Right atrium auricular region (tissue), 2 donors: ENCODE measurements around the gene CSTPP1. TPM values are rescaled to one million over a fixed set of nuclear protein-coding genes. Genes with fewer than 3 reads are reported as not detected.
"Not testable (repeated sequence)": the region's sequence is repeated elsewhere in the genome, so short reads cannot be mapped to it uniquely, and the experiment has no call there.

Experiments used
- DNase-seq: peaks from one replicate; pipeline ENCODE4 v3.0.0-alpha.2; 2019; ENCODE audit warnings: low spot score
- H3K27ac ChIP-seq, 2 donors: fragments of 200-600 bp; sonication (generic); 1 replicate in 1 of 2; 2 replicates in 1 of 2; pipeline ENCODE4 v1.5.1; 2016 to 2019
- H3K27me3 ChIP-seq, 2 donors: fragments of 200-600 bp; sonication (generic); one replicate each; pipeline versions ENCODE4 v1.5.1 to v1.6.0; 2017 to 2019
- H3K36me3 ChIP-seq: fragments of 200-600 bp; sonication (generic); one replicate; pipeline ENCODE4 v1.5.1; 2016
- H3K4me1 ChIP-seq, 2 donors: fragments of 200-600 bp; sonication (generic); one replicate each; pipeline versions ENCODE4 v1.5.1 to v1.6.0; 2017 to 2019
- H3K4me3 ChIP-seq, 2 donors: fragments of 200-600 bp; sonication (generic); 1 replicate in 1 of 2; 2 replicates in 1 of 2; pipeline ENCODE4 v1.5.1; 2017 to 2019; ENCODE audit warnings: mild to moderate bottlenecking in 1 of 2, moderate library complexity in 1 of 2
- H3K9me3 ChIP-seq, 2 donors: fragments of 200-600 bp; sonication (generic); one replicate each; pipeline ENCODE4 v1.5.1; 2019
- total RNA-seq, 2 donors: library from RNA; depleted of rRNA; stranded (reverse); fragments of >200 nt; gene quantifications; one replicate each; pipeline ENCODE4 v1.1.0, GENCODE V29; 2016
- TF ChIP-seq, protein P1 (sequence below), 2 donors: fragments of 200-600 bp; sonication (generic); IDR thresholded peaks; one replicate each; pipeline ENCODE4 v1.5.1; 2019; ENCODE audit warnings: antibody characterized with exemption in 2 of 2

Gene CSTPP1
- total RNA-seq, 2 donors from 2014 or later = 8.1 to 14.0 TPM

DNA sequence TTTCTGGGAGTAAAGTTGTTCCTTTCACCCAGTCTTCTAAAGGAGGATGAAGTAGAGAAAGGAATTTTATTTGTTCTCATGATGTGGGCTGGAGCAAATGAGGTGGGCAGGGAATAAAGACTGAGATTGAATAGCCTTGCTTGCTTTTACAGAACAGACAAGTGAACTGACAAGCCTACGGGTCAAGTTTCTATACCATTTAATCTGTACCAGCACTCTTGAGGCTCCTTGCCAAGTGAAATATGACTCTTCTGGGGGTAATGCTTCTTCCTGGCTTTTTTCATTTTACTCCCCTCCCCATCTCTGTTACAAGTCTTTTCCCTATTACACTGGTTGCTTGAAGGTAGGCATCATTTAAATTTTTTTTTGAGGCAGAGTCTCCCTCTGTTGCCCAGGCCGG lies 54.8 kb downstream of the CSTPP1 start:
- Histone ChIP-seq H3K27me3 (no peaks in the 10 kb centered on the region), H3K9me3 (no peaks in the 10 kb centered on the region), H3K4me3 (no peak overlapping the region), H3K27ac (no peak overlapping the region), H3K36me3 (peaks cover 8% of the 10 kb centered on the region), H3K4me1 (no peaks in the 10 kb centered on the region)
- DNase-seq = no peak
- TF ChIP-seq, protein P1, sequence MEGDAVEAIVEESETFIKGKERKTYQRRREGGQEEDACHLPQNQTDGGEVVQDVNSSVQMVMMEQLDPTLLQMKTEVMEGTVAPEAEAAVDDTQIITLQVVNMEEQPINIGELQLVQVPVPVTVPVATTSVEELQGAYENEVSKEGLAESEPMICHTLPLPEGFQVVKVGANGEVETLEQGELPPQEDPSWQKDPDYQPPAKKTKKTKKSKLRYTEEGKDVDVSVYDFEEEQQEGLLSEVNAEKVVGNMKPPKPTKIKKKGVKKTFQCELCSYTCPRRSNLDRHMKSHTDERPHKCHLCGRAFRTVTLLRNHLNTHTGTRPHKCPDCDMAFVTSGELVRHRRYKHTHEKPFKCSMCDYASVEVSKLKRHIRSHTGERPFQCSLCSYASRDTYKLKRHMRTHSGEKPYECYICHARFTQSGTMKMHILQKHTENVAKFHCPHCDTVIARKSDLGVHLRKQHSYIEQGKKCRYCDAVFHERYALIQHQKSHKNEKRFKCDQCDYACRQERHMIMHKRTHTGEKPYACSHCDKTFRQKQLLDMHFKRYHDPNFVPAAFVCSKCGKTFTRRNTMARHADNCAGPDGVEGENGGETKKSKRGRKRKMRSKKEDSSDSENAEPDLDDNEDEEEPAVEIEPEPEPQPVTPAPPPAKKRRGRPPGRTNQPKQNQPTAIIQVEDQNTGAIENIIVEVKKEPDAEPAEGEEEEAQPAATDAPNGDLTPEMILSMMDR (IDR thresholded peaks at IDR 0.05) = no peak

DNA sequence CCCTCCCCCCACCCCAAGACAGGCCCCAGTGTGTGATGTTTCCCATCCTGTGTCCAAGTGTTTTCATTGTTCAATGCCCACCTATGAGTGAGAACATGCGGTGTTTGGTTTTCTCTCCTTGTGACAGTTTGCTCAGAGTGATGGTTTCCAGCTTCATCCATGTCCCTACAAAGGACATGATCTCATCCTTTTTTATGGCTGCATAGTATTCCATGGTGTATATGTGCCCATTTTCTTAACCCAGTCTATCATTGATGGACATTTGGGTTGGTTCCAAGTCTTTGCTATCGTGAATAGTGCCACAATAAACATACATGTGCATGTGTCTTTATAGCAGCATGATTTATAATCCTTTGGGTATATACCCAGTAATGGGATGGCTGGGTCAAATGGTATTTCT lies 55.8 kb downstream of the CSTPP1 start:
- H3K9me3 ChIP-seq, H3K27me3 ChIP-seq, H3K4me3 ChIP-seq, DNase-seq, H3K27ac ChIP-seq, H3K4me1 ChIP-seq, H3K36me3 ChIP-seq: not testable (repeated sequence)

DNA sequence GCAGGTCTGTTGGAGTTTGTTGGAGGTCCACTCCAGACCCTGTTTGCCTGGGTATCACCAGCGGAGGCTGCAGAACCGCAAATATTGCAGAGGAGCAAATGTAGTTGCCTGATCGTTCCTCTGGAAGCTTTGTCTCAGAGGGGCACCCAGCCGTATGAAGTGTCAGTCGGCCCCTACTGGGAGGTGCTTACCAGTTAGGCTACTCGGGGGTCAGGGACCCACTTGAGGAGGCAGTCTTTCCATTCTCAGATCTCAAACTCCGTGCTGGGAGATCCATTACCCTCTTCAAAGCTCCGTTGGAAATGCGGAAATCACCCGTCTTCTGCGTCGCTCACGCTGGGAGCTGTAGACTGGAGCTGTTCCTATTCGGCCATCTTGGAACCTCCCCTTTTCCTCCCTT lies 61.2 kb downstream of the CSTPP1 start:
- not testable (repeated sequence) for DNase-seq, H3K4me3 ChIP-seq, H3K4me1 ChIP-seq, H3K9me3 ChIP-seq, H3K27ac ChIP-seq, H3K36me3 ChIP-seq, H3K27me3 ChIP-seq

DNA sequence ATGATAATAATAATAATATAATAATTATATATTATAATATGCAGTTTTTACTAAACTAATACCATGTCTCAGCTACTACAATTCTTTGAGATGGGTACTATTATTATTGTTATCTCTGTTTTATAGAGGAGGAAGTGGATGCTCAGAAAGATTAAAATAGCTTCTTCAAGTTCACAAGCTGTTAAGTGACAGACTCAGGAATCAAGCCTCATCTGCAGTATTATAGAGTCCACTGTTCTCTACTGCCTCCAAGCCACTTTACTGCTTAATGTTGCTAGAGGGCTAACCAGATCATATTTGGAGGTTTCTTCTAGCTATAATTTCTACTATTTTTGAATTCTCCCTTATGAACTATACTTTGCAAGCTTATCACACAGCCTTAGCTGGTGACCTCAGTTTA lies 62.7 kb downstream of the CSTPP1 start:
- Histone ChIP-seq H3K27ac (no peak overlapping the region), H3K4me1 (peaks cover 0 to 22% of the 10 kb centered on the region in 2 donors), H3K27me3 (no peaks in the 10 kb centered on the region), H3K9me3 (no peaks in the 10 kb centered on the region), H3K36me3 (no peaks in the 10 kb centered on the region), H3K4me3 (no peak overlapping the region)
- TF ChIP-seq, protein P1 (IDR thresholded peaks at IDR 0.05) = no peak
- no peak for DNase-seq

DNA sequence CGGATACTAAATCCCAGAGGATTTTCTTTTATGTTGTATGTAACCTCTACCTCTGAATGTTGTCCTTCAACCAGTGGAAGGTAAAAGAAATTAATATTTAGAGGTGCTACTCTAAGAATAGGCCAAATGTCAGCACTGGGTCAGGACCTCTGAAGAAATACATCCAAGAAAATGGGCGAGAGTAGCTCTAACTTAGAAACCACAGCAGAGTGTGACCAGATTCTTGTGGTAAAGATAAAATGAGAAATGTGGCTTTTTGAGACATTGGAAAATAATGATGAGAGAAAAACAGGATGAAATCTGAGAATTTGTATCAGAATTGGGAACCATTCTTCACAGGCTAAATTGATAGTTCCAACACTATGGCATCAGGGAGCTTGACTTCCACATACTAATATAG lies 63.5 kb downstream of the CSTPP1 start:
- Histone ChIP-seq H3K9me3 (no peaks in the 10 kb centered on the region), H3K36me3 (no peaks in the 10 kb centered on the region), H3K27ac (no peak overlapping the region), H3K4me3 (no peak overlapping the region), H3K27me3 (no peaks in the 10 kb centered on the region), H3K4me1 (peaks cover 0 to 29% of the 10 kb centered on the region in 2 donors)
- TF ChIP-seq, protein P1 (IDR thresholded peaks at IDR 0.05) = no peak
- no peak for DNase-seq

DNA sequence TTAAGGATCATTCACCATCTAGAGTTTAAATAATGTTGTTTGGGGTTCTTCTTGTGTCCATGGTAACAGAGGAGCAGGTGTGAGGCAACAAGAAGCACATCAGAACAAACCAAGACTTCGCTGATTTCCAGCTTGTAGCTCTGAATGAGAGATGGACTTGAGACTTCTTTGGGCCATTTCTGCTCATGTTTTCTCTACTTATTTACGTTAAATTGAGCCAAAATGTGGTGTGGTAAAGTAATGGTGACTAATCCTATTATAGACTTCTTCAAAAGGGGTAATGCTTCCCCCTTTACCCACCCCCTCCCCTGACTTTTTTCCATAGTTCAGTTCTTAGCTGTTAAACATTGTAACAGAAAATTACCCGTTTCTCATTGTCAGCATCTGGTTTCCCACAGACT lies 65.2 kb downstream of the CSTPP1 start:
- Histone ChIP-seq H3K9me3 (no peaks in the 10 kb centered on the region), H3K36me3 (no peaks in the 10 kb centered on the region), H3K27me3 (no peaks in the 10 kb centered on the region), H3K27ac (no peak overlapping the region), H3K4me1 (peaks cover 0 to 31% of the 10 kb centered on the region in 2 donors), H3K4me3 (no peak overlapping the region)
- TF ChIP-seq, protein P1 (IDR thresholded peaks at IDR 0.05) = no peak
- DNase-seq = no peak

DNA sequence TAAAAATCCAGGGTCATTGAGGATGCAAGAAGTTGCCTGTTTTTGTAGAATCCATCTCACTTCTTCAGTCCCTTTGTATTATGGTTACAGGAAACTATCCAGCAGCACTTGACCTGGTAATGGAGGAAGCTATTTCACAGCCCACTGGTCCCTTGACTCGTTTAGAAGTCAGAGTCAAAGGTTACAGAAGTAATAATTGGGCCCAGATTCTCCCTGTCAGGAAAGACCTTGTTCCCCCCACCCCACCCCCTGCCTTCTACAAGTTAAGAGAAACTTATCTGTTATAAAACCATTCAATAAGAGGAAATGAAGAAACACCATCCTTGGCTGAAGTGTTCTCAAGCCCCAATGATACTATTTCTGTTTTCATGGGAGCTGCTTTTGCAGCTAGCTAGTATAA lies 65.8 kb downstream of the CSTPP1 start:
- Histone ChIP-seq H3K36me3 (no peaks in the 10 kb centered on the region), H3K4me1 (peaks cover 0 to 31% of the 10 kb centered on the region in 2 donors), H3K27me3 (no peaks in the 10 kb centered on the region), H3K9me3 (no peaks in the 10 kb centered on the region), H3K4me3 (no peak overlapping the region), H3K27ac (no peak overlapping the region)
- TF ChIP-seq, protein P1 (IDR thresholded peaks at IDR 0.05) = no peak
- DNase-seq = no peak
